HepG2 (cell line): ENCODE results near the gene TRMT1. TPM values are rescaled to one million over a fixed set of nuclear protein-coding genes. Genes with fewer than 3 reads are reported as not detected.

Source experiments
- BRCA1 ChIP-seq: sonication (generic); formaldehyde crosslinking; IDR thresholded peaks from 2 replicates; pipeline ENCODE4 v1.4.0; 2020; ENCODE audit warnings: missing genetic modification reagents
- CCDC6 ChIP-seq: sonication (generic); formaldehyde crosslinking; IDR thresholded peaks from 2 replicates; pipeline ENCODE4 v1.8.1; 2022; ENCODE audit warnings: mild to moderate bottlenecking, missing genetic modification reagents, moderate library complexity
- CHD4 ChIP-seq: fragments of 200-600 bp; sonication (generic); IDR thresholded peaks from 2 replicates; pipeline ENCODE4 v1.7.0; 2017; ENCODE audit warnings: mild to moderate bottlenecking, low read length, borderline replicate concordance
- CREM ChIP-seq, 2 experiments: sonication (generic) in 1 of 2; formaldehyde crosslinking in 1 of 2; IDR thresholded peaks; 2 replicates each; pipeline versions ENCODE4 v1.4.0 to v1.6.1; 2016 to 2020; ENCODE audit warnings: antibody characterized with exemption in 1 of 2, mild to moderate bottlenecking in 1 of 2, missing genetic modification reagents in 1 of 2
- ESRRA ChIP-seq: sonication (generic); formaldehyde crosslinking; IDR thresholded peaks from 2 replicates; pipeline ENCODE4 v1.5.1; 2020; ENCODE audit warnings: mild to moderate bottlenecking, low read depth, missing genetic modification reagents
- GATAD2A ChIP-seq: IDR thresholded peaks from 2 replicates; pipeline ENCODE4 v1.6.1; 2016
- HES4 ChIP-seq: sonication (generic); formaldehyde crosslinking; IDR thresholded peaks from 2 replicates; pipeline ENCODE4 v1.9.0; 2021; ENCODE audit warnings: mild to moderate bottlenecking, missing genetic modification reagents, borderline replicate concordance
- MATR3 ChIP-seq: sonication (generic); formaldehyde crosslinking; IDR thresholded peaks from 2 replicates; pipeline ENCODE4 v1.4.0; 2020; ENCODE audit warnings: missing genetic modification reagents
- MTA1 ChIP-seq: sonication (generic); formaldehyde crosslinking; IDR thresholded peaks from 2 replicates; pipeline ENCODE4 v1.4.0; 2020; ENCODE audit warnings: missing genetic modification reagents, mild to moderate bottlenecking, borderline replicate concordance
- POLR2G ChIP-seq: fragments of 200-400 bp; formaldehyde crosslinking; IDR thresholded peaks from 2 replicates; pipeline ENCODE4 v1.6.1; 2018; ENCODE audit warnings: mild to moderate bottlenecking, low read depth, low read length, moderate library complexity
- ZNF260 ChIP-seq: sonication (generic); formaldehyde crosslinking; IDR thresholded peaks from 2 replicates; pipeline ENCODE4 v1.4.0; 2020; ENCODE audit warnings: missing genetic modification reagents, low read depth, mild to moderate bottlenecking, borderline replicate concordance
- ZNF792 ChIP-seq: IDR thresholded peaks from 2 replicates; pipeline ENCODE4 v1.6.1; 2016
- polyA plus RNA-seq, 8 experiments: library from polyadenylated mRNA; depleted of rRNA in 3 of 8; stranded (reverse) in 7 of 8; unstranded in 1 of 8; fragments of >200 nt; fragmentation: Illumina TruSeq in 4 of 8; extraction: Trizol in 4 of 8; gene quantifications; 2 replicates each; pipeline versions ENCODE4 v1.2.1 to v1.2.3, GENCODE V29; 2011 to 2016; ENCODE audit warnings: low read depth in 4 of 8, missing spikeins in 1 of 8, mixed read lengths in 1 of 8; ENCODE audit not compliant: insufficient read depth in 1 of 8
- total RNA-seq, 5 experiments: library from RNA; depleted of rRNA; stranded (reverse); fragments of >200 nt; fragmentation: Illumina TruSeq; extraction: Trizol; gene quantifications; 2 replicates each; pipeline ENCODE4 v1.2.3, GENCODE V29; 2016; ENCODE audit warnings: low read depth in 1 of 5
- TF ChIP-seq, protein P1 (sequence below): sonication (generic); formaldehyde crosslinking; IDR thresholded peaks from 2 replicates; pipeline ENCODE4 v1.4.0; 2020; ENCODE audit warnings: missing genetic modification reagents, borderline replicate concordance
- TF ChIP-seq, protein P2 (sequence below): sonication (generic); formaldehyde crosslinking; IDR thresholded peaks from 2 replicates; pipeline ENCODE4 v1.4.0; 2020; ENCODE audit warnings: mild to moderate bottlenecking, missing genetic modification reagents
- TF ChIP-seq, protein P3 (sequence below): sonication (generic); formaldehyde crosslinking; IDR thresholded peaks from 2 replicates; pipeline ENCODE4 v1.5.0; 2020; ENCODE audit warnings: mild to moderate bottlenecking, missing genetic modification reagents
- TF ChIP-seq, protein P4 (sequence below): IDR thresholded peaks from 2 replicates; pipeline ENCODE4 v1.6.1; 2016; ENCODE audit warnings: low read depth, control low read depth
- TF ChIP-seq, protein P5 (sequence below): sonication (generic); formaldehyde crosslinking; IDR thresholded peaks from 2 replicates; pipeline ENCODE4 v1.9.0; 2021; ENCODE audit warnings: missing genetic modification reagents, borderline replicate concordance

TRMT1 gene
- total and polyA plus RNA-seq, 2 of the 13 experiments (the other 11 are each of a cell fraction or from before 2014, with no cell fraction given), result 35.5 to 44.1 TPM

DNA sequence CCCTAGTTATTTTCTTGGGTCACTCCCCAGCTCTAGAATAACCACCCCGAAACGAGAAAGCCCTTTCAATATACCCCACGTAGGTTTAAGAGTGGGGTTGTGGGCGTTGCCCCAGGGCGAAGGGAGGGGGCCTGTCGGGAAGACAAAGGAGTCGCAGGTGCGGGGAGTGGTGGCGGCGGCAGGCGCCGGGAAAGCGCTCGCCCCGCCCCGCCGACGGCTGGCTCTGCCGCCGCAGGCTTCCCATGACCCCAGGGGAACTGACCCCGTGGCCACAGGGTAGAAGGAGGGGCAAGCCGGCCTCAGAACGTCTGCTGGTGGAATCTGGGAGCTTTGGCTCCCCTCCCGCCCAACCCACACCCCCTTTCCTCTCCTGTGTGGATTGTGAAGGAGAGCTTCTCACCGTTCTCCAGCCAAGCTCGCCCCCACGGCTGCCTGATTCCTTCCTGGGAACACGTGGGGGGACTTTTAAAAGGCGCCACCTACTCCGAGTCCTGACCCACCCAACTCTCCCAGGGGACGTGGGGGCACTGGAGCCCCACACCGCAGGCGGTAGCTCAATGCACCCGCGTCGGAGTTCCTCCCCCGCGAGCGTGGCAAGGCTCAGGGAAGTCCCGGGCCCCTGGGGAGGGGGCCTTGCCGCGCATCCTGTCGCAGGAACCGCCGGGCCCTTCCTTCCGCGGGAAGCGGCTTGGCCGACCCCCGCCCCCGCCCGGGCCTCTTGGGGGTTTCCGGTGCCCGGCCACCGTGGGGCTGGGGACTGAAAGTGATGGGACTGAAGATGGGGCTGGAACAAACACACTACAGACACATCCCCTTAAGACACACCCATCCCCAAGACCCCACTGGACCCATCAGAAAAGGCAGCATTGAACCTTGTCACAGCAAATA is 39.2 kb upstream of the TRMT1 start (continued):
- TF ChIP-seq, protein P1, sequence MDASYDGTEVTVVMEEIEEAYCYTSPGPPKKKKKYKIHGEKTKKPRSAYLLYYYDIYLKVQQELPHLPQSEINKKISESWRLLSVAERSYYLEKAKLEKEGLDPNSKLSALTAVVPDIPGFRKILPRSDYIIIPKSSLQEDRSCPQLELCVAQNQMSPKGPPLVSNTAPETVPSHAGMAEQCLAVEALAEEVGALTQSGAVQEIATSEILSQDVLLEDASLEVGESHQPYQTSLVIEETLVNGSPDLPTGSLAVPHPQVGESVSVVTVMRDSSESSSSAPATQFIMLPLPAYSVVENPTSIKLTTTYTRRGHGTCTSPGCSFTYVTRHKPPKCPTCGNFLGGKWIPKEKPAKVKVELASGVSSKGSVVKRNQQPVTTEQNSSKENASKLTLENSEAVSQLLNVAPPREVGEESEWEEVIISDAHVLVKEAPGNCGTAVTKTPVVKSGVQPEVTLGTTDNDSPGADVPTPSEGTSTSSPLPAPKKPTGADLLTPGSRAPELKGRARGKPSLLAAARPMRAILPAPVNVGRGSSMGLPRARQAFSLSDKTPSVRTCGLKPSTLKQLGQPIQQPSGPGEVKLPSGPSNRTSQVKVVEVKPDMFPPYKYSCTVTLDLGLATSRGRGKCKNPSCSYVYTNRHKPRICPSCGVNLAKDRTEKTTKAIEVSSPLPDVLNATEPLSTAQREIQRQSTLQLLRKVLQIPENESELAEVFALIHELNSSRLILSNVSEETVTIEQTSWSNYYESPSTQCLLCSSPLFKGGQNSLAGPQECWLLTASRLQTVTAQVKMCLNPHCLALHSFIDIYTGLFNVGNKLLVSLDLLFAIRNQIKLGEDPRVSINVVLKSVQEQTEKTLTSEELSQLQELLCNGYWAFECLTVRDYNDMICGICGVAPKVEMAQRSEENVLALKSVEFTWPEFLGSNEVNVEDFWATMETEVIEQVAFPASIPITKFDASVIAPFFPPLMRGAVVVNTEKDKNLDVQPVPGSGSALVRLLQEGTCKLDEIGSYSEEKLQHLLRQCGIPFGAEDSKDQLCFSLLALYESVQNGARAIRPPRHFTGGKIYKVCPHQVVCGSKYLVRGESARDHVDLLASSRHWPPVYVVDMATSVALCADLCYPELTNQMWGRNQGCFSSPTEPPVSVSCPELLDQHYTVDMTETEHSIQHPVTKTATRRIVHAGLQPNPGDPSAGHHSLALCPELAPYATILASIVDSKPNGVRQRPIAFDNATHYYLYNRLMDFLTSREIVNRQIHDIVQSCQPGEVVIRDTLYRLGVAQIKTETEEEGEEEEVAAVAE, result no peak
- TF ChIP-seq CCDC6 (CRISPR knock-in tag) (no peak), POLR2G (peak; percentile 75), MATR3 (CRISPR knock-in tag) (no peak), ESRRA (no peak), ZNF260 (CRISPR knock-in tag) (no peak), MTA1 (CRISPR knock-in tag) (no peak), ZNF792 (CRISPR knock-in tag) (no peak), GATAD2A (CRISPR knock-in tag) (no peak), CREM (IDR thresholded peaks at IDR 0.05) (no peak), CREM (CRISPR knock-in tag; IDR thresholded peaks at IDR 0.05) (no peak), CHD4 (peak; percentile 14; the same call in 1 of the 2 replicates), HES4 (CRISPR knock-in tag) (no peak), BRCA1 (no peak)
- TF ChIP-seq, protein P2, sequence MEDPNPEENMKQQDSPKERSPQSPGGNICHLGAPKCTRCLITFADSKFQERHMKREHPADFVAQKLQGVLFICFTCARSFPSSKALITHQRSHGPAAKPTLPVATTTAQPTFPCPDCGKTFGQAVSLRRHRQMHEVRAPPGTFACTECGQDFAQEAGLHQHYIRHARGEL, result no peak
- TF ChIP-seq, protein P3, sequence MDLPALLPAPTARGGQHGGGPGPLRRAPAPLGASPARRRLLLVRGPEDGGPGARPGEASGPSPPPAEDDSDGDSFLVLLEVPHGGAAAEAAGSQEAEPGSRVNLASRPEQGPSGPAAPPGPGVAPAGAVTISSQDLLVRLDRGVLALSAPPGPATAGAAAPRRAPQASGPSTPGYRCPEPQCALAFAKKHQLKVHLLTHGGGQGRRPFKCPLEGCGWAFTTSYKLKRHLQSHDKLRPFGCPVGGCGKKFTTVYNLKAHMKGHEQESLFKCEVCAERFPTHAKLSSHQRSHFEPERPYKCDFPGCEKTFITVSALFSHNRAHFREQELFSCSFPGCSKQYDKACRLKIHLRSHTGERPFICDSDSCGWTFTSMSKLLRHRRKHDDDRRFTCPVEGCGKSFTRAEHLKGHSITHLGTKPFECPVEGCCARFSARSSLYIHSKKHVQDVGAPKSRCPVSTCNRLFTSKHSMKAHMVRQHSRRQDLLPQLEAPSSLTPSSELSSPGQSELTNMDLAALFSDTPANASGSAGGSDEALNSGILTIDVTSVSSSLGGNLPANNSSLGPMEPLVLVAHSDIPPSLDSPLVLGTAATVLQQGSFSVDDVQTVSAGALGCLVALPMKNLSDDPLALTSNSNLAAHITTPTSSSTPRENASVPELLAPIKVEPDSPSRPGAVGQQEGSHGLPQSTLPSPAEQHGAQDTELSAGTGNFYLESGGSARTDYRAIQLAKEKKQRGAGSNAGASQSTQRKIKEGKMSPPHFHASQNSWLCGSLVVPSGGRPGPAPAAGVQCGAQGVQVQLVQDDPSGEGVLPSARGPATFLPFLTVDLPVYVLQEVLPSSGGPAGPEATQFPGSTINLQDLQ (CRISPR knock-in tag), result no peak
- TF ChIP-seq, protein P4, sequence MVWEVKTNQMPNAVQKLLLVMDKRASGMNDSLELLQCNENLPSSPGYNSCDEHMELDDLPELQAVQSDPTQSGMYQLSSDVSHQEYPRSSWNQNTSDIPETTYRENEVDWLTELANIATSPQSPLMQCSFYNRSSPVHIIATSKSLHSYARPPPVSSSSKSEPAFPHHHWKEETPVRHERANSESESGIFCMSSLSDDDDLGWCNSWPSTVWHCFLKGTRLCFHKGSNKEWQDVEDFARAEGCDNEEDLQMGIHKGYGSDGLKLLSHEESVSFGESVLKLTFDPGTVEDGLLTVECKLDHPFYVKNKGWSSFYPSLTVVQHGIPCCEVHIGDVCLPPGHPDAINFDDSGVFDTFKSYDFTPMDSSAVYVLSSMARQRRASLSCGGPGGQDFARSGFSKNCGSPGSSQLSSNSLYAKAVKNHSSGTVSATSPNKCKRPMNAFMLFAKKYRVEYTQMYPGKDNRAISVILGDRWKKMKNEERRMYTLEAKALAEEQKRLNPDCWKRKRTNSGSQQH, result no peak
- TF ChIP-seq, protein P5, sequence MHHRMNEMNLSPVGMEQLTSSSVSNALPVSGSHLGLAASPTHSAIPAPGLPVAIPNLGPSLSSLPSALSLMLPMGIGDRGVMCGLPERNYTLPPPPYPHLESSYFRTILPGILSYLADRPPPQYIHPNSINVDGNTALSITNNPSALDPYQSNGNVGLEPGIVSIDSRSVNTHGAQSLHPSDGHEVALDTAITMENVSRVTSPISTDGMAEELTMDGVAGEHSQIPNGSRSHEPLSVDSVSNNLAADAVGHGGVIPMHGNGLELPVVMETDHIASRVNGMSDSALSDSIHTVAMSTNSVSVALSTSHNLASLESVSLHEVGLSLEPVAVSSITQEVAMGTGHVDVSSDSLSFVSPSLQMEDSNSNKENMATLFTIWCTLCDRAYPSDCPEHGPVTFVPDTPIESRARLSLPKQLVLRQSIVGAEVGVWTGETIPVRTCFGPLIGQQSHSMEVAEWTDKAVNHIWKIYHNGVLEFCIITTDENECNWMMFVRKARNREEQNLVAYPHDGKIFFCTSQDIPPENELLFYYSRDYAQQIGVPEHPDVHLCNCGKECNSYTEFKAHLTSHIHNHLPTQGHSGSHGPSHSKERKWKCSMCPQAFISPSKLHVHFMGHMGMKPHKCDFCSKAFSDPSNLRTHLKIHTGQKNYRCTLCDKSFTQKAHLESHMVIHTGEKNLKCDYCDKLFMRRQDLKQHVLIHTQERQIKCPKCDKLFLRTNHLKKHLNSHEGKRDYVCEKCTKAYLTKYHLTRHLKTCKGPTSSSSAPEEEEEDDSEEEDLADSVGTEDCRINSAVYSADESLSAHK (CRISPR knock-in tag), result no peak
